ENCODE results near the gene OLFML3. TPM values are rescaled to one million over a fixed set of nuclear protein-coding genes. Genes with fewer than 3 reads are reported as not detected.

Gene OLFML3
- total RNA-seq, 3 donors from 2014 or later: 5.4 to 51.1 (median 28.2) TPM

DNA sequence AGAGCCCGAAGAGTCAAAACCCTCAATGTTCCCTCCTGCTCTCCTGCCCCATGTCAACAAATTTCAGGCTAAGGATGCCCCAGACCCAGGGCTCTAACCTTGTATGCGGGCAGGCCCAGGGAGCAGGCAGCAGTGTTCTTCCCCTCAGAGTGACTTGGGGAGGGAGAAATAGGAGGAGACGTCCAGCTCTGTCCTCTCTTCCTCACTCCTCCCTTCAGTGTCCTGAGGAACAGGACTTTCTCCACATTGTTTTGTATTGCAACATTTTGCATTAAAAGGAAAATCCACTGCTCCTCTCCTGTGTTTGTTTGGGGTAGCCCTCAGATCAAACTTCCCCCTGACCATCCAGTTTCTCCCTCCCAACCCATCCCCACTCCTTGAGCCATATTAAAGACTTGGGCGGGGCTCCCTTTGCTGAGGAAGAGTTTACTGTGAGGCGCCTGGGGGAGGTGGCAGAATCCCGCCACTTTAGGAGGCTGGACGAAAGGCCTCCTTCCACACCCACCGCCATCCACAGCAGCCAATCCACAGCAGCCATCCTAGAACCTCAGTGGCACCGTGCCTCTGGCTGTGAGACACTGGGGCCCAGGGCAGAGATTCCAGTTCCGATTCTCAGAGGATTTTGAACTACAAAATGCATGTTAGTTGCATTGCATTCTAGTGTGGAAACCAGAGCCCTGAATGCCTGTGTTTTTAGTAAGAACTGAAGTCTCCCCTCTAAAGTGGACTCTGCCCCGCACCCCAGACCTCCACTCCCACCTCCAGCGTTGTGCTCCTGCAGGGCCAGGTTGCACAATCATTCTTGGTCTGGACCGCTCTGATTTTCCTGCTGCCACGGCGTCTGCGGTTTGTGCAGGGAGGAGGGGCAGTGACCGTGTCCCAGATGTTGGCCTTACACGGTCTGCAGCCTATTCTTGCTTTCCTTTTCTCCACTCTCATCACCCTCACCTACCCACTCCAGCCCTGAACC, 3.0 kb downstream of the OLFML3 start:
- Histone ChIP-seq H3K4me3 (no peak overlapping the region), H3K9me3 (no peaks in the 10 kb centered on the region), H3K36me3 (ENCODE audit: low read depth) (no peaks in the 10 kb centered on the region), H3K4me1 (ENCODE audit: low read depth) (peaks cover 6% of the 10 kb centered on the region)
- DNase-seq (peak; percentile 40 to 67 (median 49)), ATAC-seq (peak; percentile 33)
- TF ChIP-seq, protein P1, sequence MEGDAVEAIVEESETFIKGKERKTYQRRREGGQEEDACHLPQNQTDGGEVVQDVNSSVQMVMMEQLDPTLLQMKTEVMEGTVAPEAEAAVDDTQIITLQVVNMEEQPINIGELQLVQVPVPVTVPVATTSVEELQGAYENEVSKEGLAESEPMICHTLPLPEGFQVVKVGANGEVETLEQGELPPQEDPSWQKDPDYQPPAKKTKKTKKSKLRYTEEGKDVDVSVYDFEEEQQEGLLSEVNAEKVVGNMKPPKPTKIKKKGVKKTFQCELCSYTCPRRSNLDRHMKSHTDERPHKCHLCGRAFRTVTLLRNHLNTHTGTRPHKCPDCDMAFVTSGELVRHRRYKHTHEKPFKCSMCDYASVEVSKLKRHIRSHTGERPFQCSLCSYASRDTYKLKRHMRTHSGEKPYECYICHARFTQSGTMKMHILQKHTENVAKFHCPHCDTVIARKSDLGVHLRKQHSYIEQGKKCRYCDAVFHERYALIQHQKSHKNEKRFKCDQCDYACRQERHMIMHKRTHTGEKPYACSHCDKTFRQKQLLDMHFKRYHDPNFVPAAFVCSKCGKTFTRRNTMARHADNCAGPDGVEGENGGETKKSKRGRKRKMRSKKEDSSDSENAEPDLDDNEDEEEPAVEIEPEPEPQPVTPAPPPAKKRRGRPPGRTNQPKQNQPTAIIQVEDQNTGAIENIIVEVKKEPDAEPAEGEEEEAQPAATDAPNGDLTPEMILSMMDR (IDR thresholded peaks at IDR 0.05): no peak
- intact Hi-C loops (cut with DNase I, micrococcal nuclease): no loop called here

DNA sequence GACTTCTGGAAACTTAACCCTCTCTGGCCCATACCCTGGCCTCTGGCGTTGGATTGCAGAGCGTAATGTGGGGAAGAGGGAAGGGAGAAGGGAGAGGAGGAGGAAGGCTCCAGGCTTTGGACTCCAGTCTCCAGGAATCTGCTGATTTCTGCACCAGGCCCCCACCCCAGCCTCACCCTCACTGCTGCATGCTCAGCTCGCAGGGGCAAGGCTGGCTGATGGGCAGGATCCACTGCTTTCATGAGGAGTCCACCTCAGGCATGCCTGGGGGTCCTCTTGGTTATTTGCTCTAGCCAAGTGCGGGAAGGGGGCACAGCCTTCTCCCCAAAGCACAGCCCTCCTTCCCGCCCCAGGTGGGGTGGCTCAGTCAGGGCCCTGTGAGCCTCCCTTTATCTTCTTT, 3.7 kb downstream of the OLFML3 start:
- TF ChIP-seq, protein P1 (IDR thresholded peaks at IDR 0.05): no peak
- DNase-seq (no peak), ATAC-seq (no peak)
- Histone ChIP-seq H3K9me3 (no peaks in the 10 kb centered on the region), H3K36me3 (ENCODE audit: low read depth) (no peaks in the 10 kb centered on the region), H3K4me1 (ENCODE audit: low read depth) (peaks cover 6% of the 10 kb centered on the region), H3K4me3 (no peak overlapping the region)
- intact Hi-C loops (cut with DNase I, micrococcal nuclease): no loop called here

DNA sequence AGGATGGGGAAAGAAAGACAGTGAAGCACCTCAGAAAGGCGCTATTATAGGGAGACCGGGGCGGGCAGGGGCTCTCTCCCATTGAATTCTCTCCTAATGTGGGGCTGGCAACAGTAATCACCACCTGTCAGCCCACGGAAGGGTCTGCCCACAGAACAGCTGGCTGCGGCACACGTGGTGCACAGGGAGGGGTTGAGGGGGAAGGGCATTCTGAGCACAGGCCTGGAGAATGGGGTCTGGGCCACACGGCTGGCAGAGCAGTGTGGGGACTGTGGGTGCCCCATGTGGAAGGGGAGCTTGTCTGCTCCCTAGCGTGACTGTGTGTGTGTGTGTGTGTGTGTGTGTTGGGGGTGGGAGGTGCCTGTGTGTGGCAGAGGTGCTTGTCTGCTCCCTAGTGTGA, 4.1 kb downstream of the OLFML3 start:
- peaks cover 6% of the 10 kb centered on the region for H3K4me1 ChIP-seq (ENCODE audit: low read depth)
- no peak for ATAC-seq

DNA sequence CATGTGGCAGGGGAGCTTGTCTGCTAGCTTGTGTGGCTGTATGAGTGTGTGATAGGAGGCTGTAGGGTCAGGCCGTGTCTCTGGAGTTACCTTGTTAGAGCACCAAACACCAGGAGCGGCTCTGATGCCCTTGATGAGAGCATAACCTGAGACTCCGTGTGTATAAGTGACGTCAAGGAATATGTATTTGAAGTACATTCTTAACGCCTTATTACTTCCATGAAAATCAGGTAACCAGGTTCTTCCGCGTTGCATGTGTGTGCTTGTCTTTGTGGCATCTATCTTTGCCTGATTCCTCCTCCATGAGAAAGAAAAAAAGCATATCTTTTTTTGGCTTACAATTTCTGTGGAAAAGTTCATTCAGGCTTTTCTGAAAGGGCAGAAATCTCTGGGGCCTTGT, 4.6 kb downstream of the OLFML3 start:
- ATAC-seq: no peak
- H3K36me3 ChIP-seq (ENCODE audit: low read depth): no peaks in the 10 kb centered on the region
- peaks cover 6% of the 10 kb centered on the region for H3K4me1 ChIP-seq (ENCODE audit: low read depth)
- intact Hi-C loops (cut with DNase I, micrococcal nuclease): no loop called here
- H3K9me3 ChIP-seq: no peaks in the 10 kb centered on the region
- no peak overlapping the region for H3K4me3 ChIP-seq
- TF ChIP-seq, protein P1 (IDR thresholded peaks at IDR 0.05): no peak
- no peak for DNase-seq

More for the DNA sequence above, 4.1 kb downstream of the OLFML3 start:
- TF ChIP-seq, protein P1 (IDR thresholded peaks at IDR 0.05): no peak
- H3K36me3 ChIP-seq (ENCODE audit: low read depth): no peaks in the 10 kb centered on the region
- H3K4me3 ChIP-seq: no peak overlapping the region
- intact Hi-C loops (cut with DNase I, micrococcal nuclease): no loop called here
- H3K9me3 ChIP-seq: no peaks in the 10 kb centered on the region
- no peak for DNase-seq

DNA sequence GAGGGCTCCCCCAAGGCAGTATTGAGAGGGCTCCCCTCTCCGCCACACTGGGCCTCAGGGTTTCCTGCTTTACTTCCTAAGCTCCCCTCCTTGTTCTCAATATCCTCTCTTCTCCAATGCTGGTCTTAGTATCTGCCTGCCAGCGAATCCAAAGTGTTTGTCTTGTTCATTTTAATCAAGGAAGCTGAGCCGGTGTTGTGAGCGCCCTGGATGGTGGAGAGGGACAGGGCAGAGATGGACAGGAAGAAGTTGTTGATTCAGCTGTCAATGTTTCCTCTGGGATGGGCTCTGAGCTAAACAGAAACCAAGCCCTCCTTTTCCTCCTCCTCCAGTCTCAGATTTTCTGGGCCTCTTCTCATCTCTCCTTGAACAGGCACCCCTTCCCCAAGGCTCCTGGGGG, 5.4 kb downstream of the OLFML3 start:
- ATAC-seq (peak; percentile 31), DNase-seq (no peak)
- H3K9me3 ChIP-seq: no peaks in the 10 kb centered on the region
- TF ChIP-seq, protein P1 (IDR thresholded peaks at IDR 0.05): no peak
- H3K36me3 ChIP-seq (ENCODE audit: low read depth): no peaks in the 10 kb centered on the region
- intact Hi-C loops (cut with DNase I, micrococcal nuclease): no loop called here
- no peak overlapping the region for H3K4me3 ChIP-seq
- peaks cover 6% of the 10 kb centered on the region for H3K4me1 ChIP-seq (ENCODE audit: low read depth)
